Hepatocyte (in vitro differentiated cells): ENCODE measurements around the gene NUDT4.

Experiments
- CTCF ChIP-seq: fragments of 200-600 bp; sonication (generic); IDR thresholded peaks from 2 replicates; pipeline ENCODE4 v1.5.1; 2016; ENCODE audit warnings: antibody characterized with exemption, mild to moderate bottlenecking; ENCODE audit not compliant: poor library complexity
- EZH2 ChIP-seq: fragments of 200-600 bp; sonication (generic); IDR thresholded peaks from 2 replicates; pipeline ENCODE4 v1.6.1; 2016; ENCODE audit warnings: antibody characterized with exemption, mild to moderate bottlenecking, borderline replicate concordance

- TF ChIP-seq CTCF, result no peak
- no peak for TF ChIP-seq EZH2
Observed at GRCh38 chr12:93387780-93388179, 10.1 kb downstream of the NUDT4 start.
